Hepatocyte (in vitro differentiated cells): ENCODE data around the gene PPP6C. TPM values are rescaled to one million over a fixed set of nuclear protein-coding genes. Genes with fewer than 3 reads are reported as not detected.

Experiments
- DNase-seq: peaks from one replicate; pipeline ENCODE4 v3.0.0-alpha.2; 2016; ENCODE audit warnings: low spot score
- H2AFZ ChIP-seq: fragments of 200-600 bp; sonication (generic); 2 replicates; pipeline ENCODE4 v1.6.0; 2016; ENCODE audit warnings: antibody characterized with exemption, mild to moderate bottlenecking
- H3K27ac ChIP-seq: fragments of 200-600 bp; sonication (generic); 2 replicates; pipeline ENCODE4 v1.5.1; 2016; ENCODE audit warnings: mild to moderate bottlenecking
- H3K27me3 ChIP-seq: fragments of 200-600 bp; sonication (generic); 2 replicates; pipeline ENCODE4 v1.6.1; 2016
- H3K36me3 ChIP-seq: fragments of 200-600 bp; sonication (generic); replicated peaks from 2 replicates; pipeline ENCODE4 v1.5.1; 2016; ENCODE audit warnings: low read depth; ENCODE audit not compliant: insufficient read depth
- H3K4me1 ChIP-seq: fragments of 200-600 bp; sonication (generic); 2 replicates; pipeline ENCODE4 v1.5.1; 2016; ENCODE audit warnings: mild to moderate bottlenecking, moderate library complexity; ENCODE audit not compliant: insufficient read depth
- H3K4me2 ChIP-seq: fragments of 200-600 bp; sonication (generic); 2 replicates; pipeline ENCODE4 v1.6.0; 2016
- H3K4me3 ChIP-seq: fragments of 200-600 bp; sonication (generic); 2 replicates; pipeline ENCODE4 v1.5.1; 2016; ENCODE audit warnings: mild to moderate bottlenecking
- H3K79me2 ChIP-seq: fragments of 200-600 bp; sonication (generic); 2 replicates; pipeline ENCODE4 v1.6.0; 2017; ENCODE audit warnings: mild to moderate bottlenecking
- H3K9me2 ChIP-seq: fragments of 200-600 bp; sonication (generic); replicated peaks from 2 replicates; pipeline ENCODE4 v1.6.0; 2017; ENCODE audit warnings: mild to moderate bottlenecking; ENCODE audit not compliant: insufficient read depth
- H3K9me3 ChIP-seq: fragments of 200-600 bp; sonication (generic); 2 replicates; pipeline ENCODE4 v1.5.1; 2016; ENCODE audit warnings: low read depth, mild to moderate bottlenecking
- H4K20me1 ChIP-seq: fragments of 200-600 bp; sonication (generic); 2 replicates; pipeline ENCODE4 v1.6.0; 2016; ENCODE audit warnings: mild to moderate bottlenecking; ENCODE audit not compliant: insufficient read depth, poor library complexity, severe bottlenecking
- CTCF ChIP-seq: fragments of 200-600 bp; sonication (generic); IDR thresholded peaks from 2 replicates; pipeline ENCODE4 v1.5.1; 2016; ENCODE audit warnings: antibody characterized with exemption, mild to moderate bottlenecking; ENCODE audit not compliant: poor library complexity
- EZH2 ChIP-seq: fragments of 200-600 bp; sonication (generic); IDR thresholded peaks from 2 replicates; pipeline ENCODE4 v1.6.1; 2016; ENCODE audit warnings: antibody characterized with exemption, mild to moderate bottlenecking, borderline replicate concordance
- EZH2phosphoT487 ChIP-seq: fragments of 200-600 bp; sonication (generic); IDR thresholded peaks from one replicate; pipeline ENCODE4 v1.6.1; 2018; ENCODE audit warnings: antibody characterized with exemption, mild to moderate bottlenecking, low read depth, moderate library complexity; ENCODE audit not compliant: unreplicated experiment, severe bottlenecking
- WGBS: methylation state at CpG from one replicate; pipeline ENCODE4 v1.1.6; 2016; ENCODE audit warnings: low lambda C conversion rate; ENCODE audit errors: missing lambda C conversion rate; 5-methylcytosine and 5-hydroxymethylcytosine counted together
- polyA plus RNA-seq: library from polyadenylated mRNA; unstranded; fragments of >200 nt; fragmentation: Nextera tagmentation; extraction: Ambion mirVana; gene quantifications from 2 replicates; pipeline ENCODE4 v1.2.1, GENCODE V29; 2016
- total RNA-seq: library from RNA; depleted of rRNA; stranded (reverse); fragments of >200 nt; gene quantifications from 2 replicates; pipeline ENCODE4 v1.2.3, GENCODE V29; 2014

PPP6C gene
- total and polyA plus RNA-seq, 2 experiments from 2014 or later, result 24.7 to 36.2 TPM

- Histone ChIP-seq H3K27ac (no peak overlapping the region), H4K20me1 (no peaks in the 10 kb centered on the region), H3K4me3 (no peak overlapping the region), H3K4me2 (no peak overlapping the region), H3K9me2 (no peaks in the 10 kb centered on the region), H3K36me3 (no peaks in the 10 kb centered on the region), H2AFZ (no peak overlapping the region), H3K4me1 (peaks cover 5% of the 10 kb centered on the region), H3K27me3 (no peaks in the 10 kb centered on the region), H3K9me3 (no peaks in the 10 kb centered on the region), H3K79me2 (peaks cover 34% of the 10 kb centered on the region)
- WGBS, result 50% methylated on average over 3 of the region's 3 CpGs
- no peak for TF ChIP-seq EZH2phosphoT487
- TF ChIP-seq CTCF, result no peak
- no peak for TF ChIP-seq EZH2
- DNase-seq, result no peak
Observed at GRCh38 chr9:125141251-125141650, 48.4 kb downstream of the PPP6C start.

- H3K4me1 ChIP-seq, result peaks cover 5% of the 10 kb centered on the region
- no peaks in the 10 kb centered on the region for H3K9me2 ChIP-seq
- H3K4me3 ChIP-seq, result no peak overlapping the region
- no peak overlapping the region for H3K4me2 ChIP-seq
- no peak overlapping the region for H3K27ac ChIP-seq
- DNase-seq, result no peak
- H3K36me3 ChIP-seq, result no peaks in the 10 kb centered on the region
- H3K27me3 ChIP-seq, result no peaks in the 10 kb centered on the region
- TF ChIP-seq CTCF, result no peak
- no peak for TF ChIP-seq EZH2phosphoT487
- TF ChIP-seq EZH2, result no peak
- peaks cover 39% of the 10 kb centered on the region for H3K79me2 ChIP-seq
- no peaks in the 10 kb centered on the region for H3K9me3 ChIP-seq
- no peaks in the 10 kb centered on the region for H4K20me1 ChIP-seq
- no peak overlapping the region for H2AFZ ChIP-seq
- 90% methylated on average over 1 of the region's 1 CpG for WGBS
Observed at GRCh38 chr9:125140576-125140975, 49.0 kb downstream of the PPP6C start.

GRCh38 chr9:125137200-125137599 lies 52.4 kb downstream of the PPP6C start:
- WGBS, result 66% methylated on average over 4 of the region's 4 CpGs
- H3K9me3 ChIP-seq, result no peaks in the 10 kb centered on the region
- H3K36me3 ChIP-seq, result no peaks in the 10 kb centered on the region
- peaks cover 56% of the 10 kb centered on the region for H3K79me2 ChIP-seq
- no peak overlapping the region for H2AFZ ChIP-seq
- peaks cover 3% of the 10 kb centered on the region for H3K4me1 ChIP-seq
- H4K20me1 ChIP-seq, result peaks cover 4% of the 10 kb centered on the region
- DNase-seq, result no peak
- H3K4me2 ChIP-seq, result no peak overlapping the region
- H3K27me3 ChIP-seq, result no peaks in the 10 kb centered on the region
- no peaks in the 10 kb centered on the region for H3K9me2 ChIP-seq
- no peak overlapping the region for H3K27ac ChIP-seq
- TF ChIP-seq CTCF (no peak), EZH2phosphoT487 (no peak), EZH2 (no peak)
- no peak overlapping the region for H3K4me3 ChIP-seq

- Histone ChIP-seq H3K9me3 (no peaks in the 10 kb centered on the region), H3K27me3 (no peaks in the 10 kb centered on the region), H4K20me1 (peaks cover 4% of the 10 kb centered on the region), H3K79me2 (peaks cover 44% of the 10 kb centered on the region), H3K4me2 (no peak overlapping the region), H3K27ac (no peak overlapping the region), H3K4me1 (no peaks in the 10 kb centered on the region), H3K9me2 (no peaks in the 10 kb centered on the region), H3K36me3 (no peaks in the 10 kb centered on the region), H2AFZ (no peak overlapping the region), H3K4me3 (no peak overlapping the region)
- TF ChIP-seq EZH2phosphoT487 (no peak), EZH2 (no peak), CTCF (no peak)
- DNase-seq, result no peak
Observed at GRCh38 chr9:125134976-125135375, 54.6 kb downstream of the PPP6C start.
